GM21619 (cell line): Measurements from ENCODE around the gene CACNG7.

Source experiments
- ATAC-seq: cut with Tn5 transposase; IDR thresholded peaks from one replicate; pipeline ENCODE4 v1.9.1; 2021; ENCODE audit not compliant: unreplicated experiment

The CACNG7 gene

GRCh38 chr19:53951947-53952346 lies 42.9 kb downstream of the CACNG7 start:
- ATAC-seq: no peak

GRCh38 chr19:53953383-53953782 lies 44.3 kb downstream of the CACNG7 start:
- no peak for ATAC-seq

- no peak for ATAC-seq
Observed at GRCh38 chr19:53957448-53958167, 48.5 kb downstream of the CACNG7 start.

- ATAC-seq: no peak
Observed at GRCh38 chr19:53958168-53958571, 49.1 kb downstream of the CACNG7 start.

GRCh38 chr19:53958823-53959757 lies 50.0 kb downstream of the CACNG7 start:
- ATAC-seq: no peak

GRCh38 chr19:53960187-53960586 lies 51.1 kb downstream of the CACNG7 start:
- no peak for ATAC-seq

- no peak for ATAC-seq
Observed at GRCh38 chr19:53960886-53961285, 51.8 kb downstream of the CACNG7 start.

- ATAC-seq: no peak
Observed at GRCh38 chr19:53961523-53962356, 52.7 kb downstream of the CACNG7 start.

GRCh38 chr19:53962887-53963431 lies 53.9 kb downstream of the CACNG7 start, which contains the start of gene CACNG8:
Gene CACNG8 (plus strand): TSS chr19:53962937.
- ATAC-seq: no peak

- ATAC-seq: no peak
Observed at GRCh38 chr19:53965091-53965490, 56.0 kb downstream of the CACNG7 start.

- no peak for ATAC-seq
Observed at GRCh38 chr19:53966931-53967330, 57.9 kb downstream of the CACNG7 start.

- ATAC-seq: no peak
Observed at GRCh38 chr19:53969366-53969765, 60.3 kb downstream of the CACNG7 start.

GRCh38 chr19:53971673-53972072 lies 62.6 kb downstream of the CACNG7 start:
- no peak for ATAC-seq

- ATAC-seq: no peak
Observed at GRCh38 chr19:53977429-53977990, 68.4 kb downstream of the CACNG7 start.

- no peak for ATAC-seq
Observed at GRCh38 chr19:53977991-53978731, 69.1 kb downstream of the CACNG7 start.

GRCh38 chr19:53978975-53979801 lies 70.1 kb downstream of the CACNG7 start:
- no peak for ATAC-seq

GRCh38 chr19:53980539-53981375 lies 71.7 kb downstream of the CACNG7 start:
- ATAC-seq: no peak

- ATAC-seq: no peak
Observed at GRCh38 chr19:53981376-53981951, 72.4 kb downstream of the CACNG7 start.
